ENCODE measurements around the gene BCDIN3D.
"Not testable (repeated sequence)": the region's sequence is repeated elsewhere in the genome, so short reads cannot be mapped to it uniquely, and the experiment has no call there.

The BCDIN3D gene

GRCh38 chr12:49875115-49875720 is 32.3 kb upstream of the BCDIN3D start:
- Histone ChIP-seq H3K4me3 (ENCODE audit: low read depth, low read length) (no peak overlapping the region), H3K27ac (ENCODE audit: low read depth, low read length) (no peak overlapping the region), H3K9me3 (ENCODE audit: control insufficient read depth, insufficient read depth, low read depth, low read length) (peaks cover 11% of the 10 kb centered on the region; the same call in 1 of the 2 replicates), H3K27me3 (ENCODE audit: control insufficient read depth, insufficient read depth, low read length) (no peaks in the 10 kb centered on the region), H3K9ac (ENCODE audit: low read length) (no peak overlapping the region), H3K4me1 (ENCODE audit: control insufficient read depth, insufficient read depth, low read length) (no peaks in the 10 kb centered on the region), H3K36me3 (ENCODE audit: control insufficient read depth, insufficient read depth, low read length) (no peaks in the 10 kb centered on the region)

GRCh38 chr12:49874142-49874897 is 31.4 kb upstream of the BCDIN3D start:
- Histone ChIP-seq H3K4me1 (ENCODE audit: control insufficient read depth, insufficient read depth, low read length) (no peaks in the 10 kb centered on the region; the same call in 1 of the 2 replicates), H3K27ac (ENCODE audit: low read depth, low read length) (no peak overlapping the region), H3K9me3 (ENCODE audit: control insufficient read depth, insufficient read depth, low read depth, low read length) (peaks cover 6% of the 10 kb centered on the region; the same call in 1 of the 2 replicates), H3K36me3 (ENCODE audit: control insufficient read depth, insufficient read depth, low read length) (no peaks in the 10 kb centered on the region), H3K4me3 (ENCODE audit: low read depth, low read length) (no peak overlapping the region), H3K27me3 (ENCODE audit: control insufficient read depth, insufficient read depth, low read length) (no peaks in the 10 kb centered on the region), H3K9ac (ENCODE audit: low read length) (no peak overlapping the region)

- no peak overlapping the region for H3K9ac ChIP-seq (ENCODE audit: low read length)
- H3K4me1 ChIP-seq (ENCODE audit: control insufficient read depth, insufficient read depth, low read length): no peaks in the 10 kb centered on the region; the same call in 1 of the 2 replicates
- peaks cover 4% of the 10 kb centered on the region; the same call in 1 of the 2 replicates for H3K9me3 ChIP-seq (ENCODE audit: control insufficient read depth, insufficient read depth, low read depth, low read length)
- H3K4me3 ChIP-seq (ENCODE audit: low read depth, low read length): no peak overlapping the region
- H3K27me3 ChIP-seq (ENCODE audit: control insufficient read depth, insufficient read depth, low read length): no peaks in the 10 kb centered on the region
- no peaks in the 10 kb centered on the region for H3K36me3 ChIP-seq (ENCODE audit: control insufficient read depth, insufficient read depth, low read length)
- H3K27ac ChIP-seq (ENCODE audit: low read depth, low read length): no peak overlapping the region
Observed at GRCh38 chr12:49873361-49873934, 30.5 kb upstream of the BCDIN3D start.

GRCh38 chr12:49872781-49873181 is 29.9 kb upstream of the BCDIN3D start:
- Histone ChIP-seq H3K9me3 (ENCODE audit: control insufficient read depth, insufficient read depth, low read depth, low read length) (no peaks in the 10 kb centered on the region), H3K27me3 (ENCODE audit: control insufficient read depth, insufficient read depth, low read length) (no peaks in the 10 kb centered on the region), H3K9ac (ENCODE audit: low read length) (no peak overlapping the region), H3K27ac (ENCODE audit: low read depth, low read length) (no peak overlapping the region), H3K36me3 (ENCODE audit: control insufficient read depth, insufficient read depth, low read length) (no peaks in the 10 kb centered on the region), H3K4me1 (ENCODE audit: control insufficient read depth, insufficient read depth, low read length) (peaks cover 3% of the 10 kb centered on the region; the same call in 1 of the 2 replicates), H3K4me3 (ENCODE audit: low read depth, low read length) (no peak overlapping the region)

- Histone ChIP-seq H3K27me3 (ENCODE audit: control insufficient read depth, insufficient read depth, low read length) (no peaks in the 10 kb centered on the region), H3K4me1 (ENCODE audit: control insufficient read depth, insufficient read depth, low read length) (peaks cover 5% of the 10 kb centered on the region; the same call in 1 of the 2 replicates), H3K27ac (ENCODE audit: low read depth, low read length) (no peak overlapping the region), H3K9me3 (ENCODE audit: control insufficient read depth, insufficient read depth, low read depth, low read length) (no peaks in the 10 kb centered on the region), H3K4me3 (ENCODE audit: low read depth, low read length) (no peak overlapping the region), H3K9ac (ENCODE audit: low read length) (no peak overlapping the region), H3K36me3 (ENCODE audit: control insufficient read depth, insufficient read depth, low read length) (no peaks in the 10 kb centered on the region)
Observed at GRCh38 chr12:49872381-49872780, 29.5 kb upstream of the BCDIN3D start.

- H3K4me1 ChIP-seq (ENCODE audit: control insufficient read depth, insufficient read depth, low read length); H3K36me3 ChIP-seq (ENCODE audit: control insufficient read depth, insufficient read depth, low read length); H3K4me3 ChIP-seq (ENCODE audit: low read depth, low read length); H3K27me3 ChIP-seq (ENCODE audit: control insufficient read depth, insufficient read depth, low read length); H3K9ac ChIP-seq (ENCODE audit: low read length); H3K9me3 ChIP-seq (ENCODE audit: control insufficient read depth, insufficient read depth, low read depth, low read length); H3K27ac ChIP-seq (ENCODE audit: low read depth, low read length): not testable (repeated sequence)
Observed at GRCh38 chr12:49871811-49872251, 28.9 kb upstream of the BCDIN3D start.

- Histone ChIP-seq H3K4me3 (ENCODE audit: low read depth, low read length) (no peak overlapping the region), H3K36me3 (ENCODE audit: control insufficient read depth, insufficient read depth, low read length) (no peaks in the 10 kb centered on the region), H3K4me1 (ENCODE audit: control insufficient read depth, insufficient read depth, low read length) (peaks cover 5% of the 10 kb centered on the region; the same call in 1 of the 2 replicates), H3K27me3 (ENCODE audit: control insufficient read depth, insufficient read depth, low read length) (no peaks in the 10 kb centered on the region), H3K9ac (ENCODE audit: low read length) (no peak overlapping the region), H3K27ac (ENCODE audit: low read depth, low read length) (no peak overlapping the region), H3K9me3 (ENCODE audit: control insufficient read depth, insufficient read depth, low read depth, low read length) (no peaks in the 10 kb centered on the region)
Observed at GRCh38 chr12:49871263-49871561, 28.3 kb upstream of the BCDIN3D start.

- H3K4me3 ChIP-seq (ENCODE audit: low read depth, low read length): no peak overlapping the region
- no peaks in the 10 kb centered on the region for H3K27me3 ChIP-seq (ENCODE audit: control insufficient read depth, insufficient read depth, low read length)
- H3K4me1 ChIP-seq (ENCODE audit: control insufficient read depth, insufficient read depth, low read length): peaks cover 5% of the 10 kb centered on the region; the same call in 1 of the 2 replicates
- H3K36me3 ChIP-seq (ENCODE audit: control insufficient read depth, insufficient read depth, low read length): no peaks in the 10 kb centered on the region
- H3K9ac ChIP-seq (ENCODE audit: low read length): no peak overlapping the region
- H3K27ac ChIP-seq (ENCODE audit: low read depth, low read length): no peak overlapping the region
- no peaks in the 10 kb centered on the region for H3K9me3 ChIP-seq (ENCODE audit: control insufficient read depth, insufficient read depth, low read depth, low read length)
Observed at GRCh38 chr12:49870501-49871262, 27.8 kb upstream of the BCDIN3D start.

GRCh38 chr12:49869816-49870500 is 27.1 kb upstream of the BCDIN3D start:
- no peak overlapping the region for H3K9ac ChIP-seq (ENCODE audit: low read length)

GRCh38 chr12:49868952-49869815 is 26.3 kb upstream of the BCDIN3D start:
- Histone ChIP-seq H3K4me3 (ENCODE audit: low read depth, low read length) (no peak overlapping the region), H3K9ac (ENCODE audit: low read length) (no peak overlapping the region), H3K27ac (ENCODE audit: low read depth, low read length) (no peak overlapping the region), H3K9me3 (ENCODE audit: control insufficient read depth, insufficient read depth, low read depth, low read length) (no peaks in the 10 kb centered on the region), H3K4me1 (ENCODE audit: control insufficient read depth, insufficient read depth, low read length) (peaks cover 5% of the 10 kb centered on the region; the same call in 1 of the 2 replicates), H3K27me3 (ENCODE audit: control insufficient read depth, insufficient read depth, low read length) (0 out of 2 replicates have a peak, but pooled peaks cover 3% of the 10 kb centered on the region), H3K36me3 (ENCODE audit: control insufficient read depth, insufficient read depth, low read length) (no peaks in the 10 kb centered on the region)

More at GRCh38 chr12:49869816-49870500, 27.1 kb upstream of the BCDIN3D start:
- Histone ChIP-seq H3K27ac (ENCODE audit: low read depth, low read length) (no peak overlapping the region), H3K4me1 (ENCODE audit: control insufficient read depth, insufficient read depth, low read length) (peaks cover 5% of the 10 kb centered on the region; the same call in 1 of the 2 replicates), H3K27me3 (ENCODE audit: control insufficient read depth, insufficient read depth, low read length) (0 out of 2 replicates have a peak, but pooled peaks cover 3% of the 10 kb centered on the region), H3K9me3 (ENCODE audit: control insufficient read depth, insufficient read depth, low read depth, low read length) (no peaks in the 10 kb centered on the region), H3K36me3 (ENCODE audit: control insufficient read depth, insufficient read depth, low read length) (no peaks in the 10 kb centered on the region), H3K4me3 (ENCODE audit: low read depth, low read length) (no peak overlapping the region)

All from HUES6 (cell line).